K562 (cell line): ENCODE measurements around the gene IMMP2L. TPM values are rescaled to one million over a fixed set of nuclear protein-coding genes. Genes with fewer than 3 reads are reported as not detected.

Experiments
- LARP7 ChIP-seq: fragments of 450-650 bp; IDR thresholded peaks from 2 replicates; pipeline ENCODE4 v1.6.1; 2016
- SRSF9 ChIP-seq: fragments of 200-400 bp; formaldehyde crosslinking; IDR thresholded peaks from 2 replicates; pipeline ENCODE4 v1.6.1; 2017; ENCODE audit warnings: low read depth, low read length, borderline replicate concordance
- TAF15 ChIP-seq: fragments of 200-400 bp; formaldehyde crosslinking; IDR thresholded peaks from 2 replicates; pipeline ENCODE4 v1.6.1; 2017; ENCODE audit warnings: mild to moderate bottlenecking, low read depth, low read length, moderate library complexity
- TGIF2 ChIP-seq: sonication (generic); formaldehyde crosslinking; IDR thresholded peaks from 2 replicates; pipeline ENCODE4 v1.8.1; 2022; ENCODE audit warnings: mild to moderate bottlenecking, missing genetic modification reagents, moderate library complexity
- polyA plus RNA-seq, 8 experiments: library from polyadenylated mRNA; depleted of rRNA in 4 of 8; stranded (reverse) in 5 of 8; unstranded in 3 of 8; fragments of >200 nt; fragmentation: Nextera tagmentation in 2 of 8; fragmentation: Illumina TruSeq in 1 of 8; extraction: Ambion mirVana in 2 of 8; extraction: Trizol in 1 of 8; gene quantifications; 2 replicates each; pipeline versions ENCODE4 v1.2.1 to v1.2.3, GENCODE V29; 2011 to 2014; ENCODE audit warnings: inconsistent platforms in 1 of 8, missing spikeins in 1 of 8
- total RNA-seq, 7 experiments: library from RNA; depleted of rRNA in 6 of 7; stranded (reverse); fragments of >200 nt in 6 of 7; fragmentation: Illumina TruSeq in 2 of 7; extraction: Trizol in 2 of 7; gene quantifications; 2 replicates each; pipeline versions ENCODE4 v1.2.1 to v1.2.3, GENCODE V29; 2011 to 2021; ENCODE audit warnings: low replicate concordance in 1 of 7
- TF ChIP-seq, protein P1 (sequence below), 2 experiments: fragments of 450-650 bp; IDR thresholded peaks; 2 replicates each; pipeline ENCODE4 v1.6.1; 2016; ENCODE audit warnings: mild to moderate bottlenecking in 2 of 2, borderline replicate concordance in 1 of 2, low read depth in 1 of 2, moderate library complexity in 1 of 2
- TF ChIP-seq, protein P2 (sequence below): sonication (generic); formaldehyde crosslinking; IDR thresholded peaks from 2 replicates; pipeline ENCODE4 v1.8.0; 2022; ENCODE audit warnings: mild to moderate bottlenecking, missing genetic modification reagents

IMMP2L gene
- total and polyA plus RNA-seq, 9 of the 15 experiments (the other 6 are each of a cell fraction or from before 2014, with no cell fraction given), result 29.7 to 116 (median 53.0) TPM

DNA sequence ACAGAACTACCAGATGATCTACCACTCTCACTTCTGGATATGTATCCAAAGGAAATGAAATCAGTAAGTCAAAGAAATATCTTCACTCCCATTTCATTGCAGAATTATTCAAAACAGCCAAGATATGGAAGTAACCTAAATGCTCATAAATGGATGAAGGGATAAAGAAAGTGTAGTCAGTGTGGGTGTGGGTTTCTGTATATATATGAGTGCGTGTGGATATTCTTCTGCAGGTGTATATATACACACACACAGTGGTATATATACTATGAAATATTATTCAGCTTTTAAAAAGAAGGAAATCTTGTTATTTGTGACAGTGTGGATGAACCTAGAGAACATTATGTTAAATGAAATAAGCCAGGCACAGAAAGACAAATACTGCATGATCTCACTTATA lies 48.7 kb downstream of the IMMP2L start (continued):
- TF ChIP-seq, protein P1, sequence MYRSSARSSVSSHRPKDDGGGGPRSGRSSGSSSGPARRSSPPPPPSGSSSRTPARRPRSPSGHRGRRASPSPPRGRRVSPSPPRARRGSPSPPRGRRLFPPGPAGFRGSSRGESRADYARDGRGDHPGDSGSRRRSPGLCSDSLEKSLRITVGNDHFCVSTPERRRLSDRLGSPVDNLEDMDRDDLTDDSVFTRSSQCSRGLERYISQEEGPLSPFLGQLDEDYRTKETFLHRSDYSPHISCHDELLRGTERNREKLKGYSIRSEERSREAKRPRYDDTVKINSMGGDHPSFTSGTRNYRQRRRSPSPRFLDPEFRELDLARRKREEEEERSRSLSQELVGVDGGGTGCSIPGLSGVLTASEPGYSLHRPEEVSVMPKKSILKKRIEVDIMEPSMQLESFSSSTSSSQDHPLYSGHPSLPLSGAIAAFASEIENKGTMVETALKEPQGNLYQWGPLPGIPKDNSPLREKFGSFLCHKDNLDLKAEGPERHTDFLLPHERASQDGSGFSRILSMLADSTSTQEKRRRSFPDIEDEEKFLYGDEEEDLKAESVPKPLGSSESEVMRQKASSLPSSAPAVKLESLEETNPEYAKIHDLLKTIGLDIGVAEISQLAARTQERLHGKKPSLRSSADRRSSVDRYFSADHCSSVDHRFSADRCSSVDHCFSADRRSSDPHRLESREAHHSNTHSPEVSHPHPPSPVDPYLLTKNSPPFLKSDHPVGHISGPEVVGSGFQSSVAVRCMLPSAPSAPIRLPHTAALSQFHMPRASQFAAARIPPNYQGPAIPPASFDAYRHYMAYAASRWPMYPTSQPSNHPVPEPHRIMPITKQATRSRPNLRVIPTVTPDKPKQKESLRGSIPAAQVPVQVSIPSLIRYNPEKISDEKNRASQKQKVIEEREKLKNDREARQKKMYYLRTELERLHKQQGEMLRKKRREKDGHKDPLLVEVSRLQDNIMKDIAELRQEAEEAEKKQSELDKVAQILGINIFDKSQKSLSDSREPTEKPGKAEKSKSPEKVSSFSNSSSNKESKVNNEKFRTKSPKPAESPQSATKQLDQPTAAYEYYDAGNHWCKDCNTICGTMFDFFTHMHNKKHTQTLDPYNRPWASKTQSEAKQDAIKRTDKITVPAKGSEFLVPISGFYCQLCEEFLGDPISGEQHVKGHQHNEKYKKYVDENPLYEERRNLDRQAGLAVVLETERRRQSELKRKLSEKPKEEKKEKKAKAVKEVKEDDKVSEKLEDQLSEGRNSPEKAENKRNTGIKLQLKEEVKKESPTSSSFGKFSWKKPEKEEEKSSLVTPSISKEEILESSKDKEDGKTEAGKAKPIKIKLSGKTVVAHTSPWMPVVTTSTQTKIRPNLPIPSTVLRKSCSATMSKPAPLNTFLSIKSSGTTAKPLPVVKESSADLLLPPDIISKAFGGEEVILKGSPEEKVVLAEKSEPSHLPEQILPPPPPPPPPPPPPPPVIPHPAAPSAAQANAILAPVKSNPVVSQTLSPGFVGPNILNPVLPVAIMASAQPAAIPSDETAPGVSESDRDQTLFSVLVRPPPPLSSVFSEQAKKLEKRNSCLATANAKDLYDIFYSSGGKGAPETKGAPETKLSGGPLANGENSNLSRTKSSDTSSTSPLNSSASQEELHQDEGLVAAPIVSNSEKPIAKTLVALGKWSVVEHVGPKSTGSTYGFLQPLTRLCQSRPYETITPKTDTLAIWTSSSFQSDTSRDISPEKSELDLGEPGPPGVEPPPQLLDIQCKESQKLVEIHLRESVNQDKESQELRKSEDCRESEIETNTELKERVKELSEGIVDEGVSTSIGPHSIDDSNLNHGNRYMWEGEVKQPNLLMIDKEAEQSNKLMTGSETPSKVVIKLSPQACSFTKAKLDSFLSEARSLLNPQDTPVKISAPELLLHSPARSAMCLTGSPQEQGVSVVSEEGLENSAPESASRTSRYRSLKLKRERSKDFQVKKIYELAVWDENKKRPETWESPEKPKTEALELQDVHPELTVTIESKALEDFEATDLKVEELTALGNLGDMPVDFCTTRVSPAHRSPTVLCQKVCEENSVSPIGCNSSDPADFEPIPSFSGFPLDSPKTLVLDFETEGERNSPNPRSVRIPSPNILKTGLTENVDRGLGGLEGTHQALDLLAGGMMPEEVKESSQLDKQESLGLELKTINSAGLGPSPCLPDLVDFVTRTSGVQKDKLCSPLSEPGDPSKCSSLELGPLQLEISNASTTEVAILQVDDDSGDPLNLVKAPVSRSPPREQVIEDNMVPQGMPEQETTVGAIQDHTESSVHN (IDR thresholded peaks at IDR 0.05; ENCODE audit: borderline replicate concordance in 1 of 2, low read depth in 1 of 2), result no peak
- TF ChIP-seq, protein P2, sequence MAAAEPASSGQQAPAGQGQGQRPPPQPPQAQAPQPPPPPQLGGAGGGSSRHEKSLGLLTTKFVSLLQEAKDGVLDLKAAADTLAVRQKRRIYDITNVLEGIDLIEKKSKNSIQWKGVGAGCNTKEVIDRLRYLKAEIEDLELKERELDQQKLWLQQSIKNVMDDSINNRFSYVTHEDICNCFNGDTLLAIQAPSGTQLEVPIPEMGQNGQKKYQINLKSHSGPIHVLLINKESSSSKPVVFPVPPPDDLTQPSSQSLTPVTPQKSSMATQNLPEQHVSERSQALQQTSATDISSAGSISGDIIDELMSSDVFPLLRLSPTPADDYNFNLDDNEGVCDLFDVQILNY, result no peak
- TF ChIP-seq TGIF2 (CRISPR knock-in tag) (no peak), TAF15 (no peak), SRSF9 (no peak), LARP7 (no peak)
